IMR-90 (cell line): ENCODE results near the gene CCDC40. TPM values are rescaled to one million over a fixed set of nuclear protein-coding genes. Genes with fewer than 3 reads are reported as not detected.

Experiments used
- ATAC-seq: fragments of 200-7000 bp; cut with Tn5 transposase; 2 replicates; pipeline ENCODE4 v1.9.1; 2020; ENCODE audit warnings: low read depth, mild to moderate bottlenecking, moderate library complexity
- BruUV-seq: library from RNA; stranded (reverse); fragments of 400-500 nt; replicated peaks from 2 replicates; lab custom pipeline; 2021; lab: Mats Ljungman, UMichigan
- CTCF ChIA-PET: fragments of 300-600 bp; formaldehyde crosslinking; extraction: SDS; loops from one replicate; lab custom pipeline; 2021; ENCODE audit warnings: antibody characterized with exemption; lab: Yijun Ruan, JAX
- POLR2A ChIA-PET: fragments of 300-600 bp; sonication (Branson Sonifier 250); formaldehyde crosslinking; loops from one replicate; lab custom pipeline; 2022; ENCODE audit warnings: antibody characterized with exemption; ENCODE audit not compliant: unreplicated experiment; lab: Charles Lee
- DNase-seq: peaks from one replicate; pipeline ENCODE4 v3.0.0; 2013
- H2AFZ ChIP-seq: replicated peaks from 2 replicates; pipeline ENCODE3; 2013; ENCODE audit warnings: low read length, mild to moderate bottlenecking; ENCODE audit not compliant: poor library complexity
- H2AK5ac ChIP-seq: 2 replicates; pipeline ENCODE4 v1.6.1; 2013; ENCODE audit warnings: low read depth, low read length, inconsistent platforms
- H2AK9ac ChIP-seq: replicated peaks from 2 replicates; pipeline ENCODE3; 2013; ENCODE audit warnings: mild to moderate bottlenecking, low read depth, low read length, moderate library complexity; ENCODE audit not compliant: poor library complexity
- H2BK120ac ChIP-seq: 2 replicates; pipeline ENCODE4 v1.6.1; 2013; ENCODE audit warnings: low read depth, low read length, inconsistent platforms
- H2BK15ac ChIP-seq: 3 replicates; pipeline ENCODE4 v1.6.1; 2013; ENCODE audit warnings: low read depth, low read length, inconsistent platforms
- H2BK20ac ChIP-seq: 2 replicates; pipeline ENCODE4 v1.6.1; 2013; ENCODE audit warnings: low read depth, mild to moderate bottlenecking, inconsistent platforms, low read length, moderate library complexity
- H2BK5ac ChIP-seq: 2 replicates; pipeline ENCODE4 v1.6.1; 2013; ENCODE audit warnings: mild to moderate bottlenecking, low read depth, low read length, inconsistent platforms; ENCODE audit not compliant: poor library complexity, severe bottlenecking
- H3K14ac ChIP-seq: replicated peaks from 2 replicates; pipeline ENCODE4 v1.6.1; 2013; ENCODE audit warnings: low read depth, low read length, inconsistent platforms
- H3K18ac ChIP-seq: 2 replicates; pipeline ENCODE4 v1.6.1; 2013; ENCODE audit warnings: low read depth, low read length, control low read depth
- H3K23ac ChIP-seq: 2 replicates; pipeline ENCODE4 v1.6.1; 2013; ENCODE audit warnings: low read depth, low read length, inconsistent platforms
- H3K27ac ChIP-seq: 2 replicates; pipeline ENCODE4 v1.5.1; 2013; ENCODE audit warnings: mild to moderate bottlenecking, control low read depth, low read length; ENCODE audit not compliant: insufficient read depth
- H3K27me3 ChIP-seq: 2 replicates; pipeline ENCODE4 v1.6.1; 2013; ENCODE audit warnings: low read length; ENCODE audit not compliant: control insufficient read depth, insufficient read depth
- H3K36me3 ChIP-seq: 2 replicates; pipeline ENCODE4 v1.6.1; 2013; ENCODE audit warnings: low read length, mixed read lengths; ENCODE audit not compliant: control insufficient read depth, insufficient read depth
- H3K4ac ChIP-seq: 2 replicates; pipeline ENCODE4 v1.6.1; 2013; ENCODE audit warnings: low read depth, low read length, inconsistent platforms
- H3K4me1 ChIP-seq: 2 replicates; pipeline ENCODE4 v1.6.1; 2013; ENCODE audit warnings: low read length, mixed read lengths; ENCODE audit not compliant: control insufficient read depth, insufficient read depth
- H3K4me2 ChIP-seq: 2 replicates; pipeline ENCODE4 v1.6.1; 2013; ENCODE audit warnings: low read depth, mild to moderate bottlenecking, control low read depth, low read length, moderate library complexity
- H3K4me3 ChIP-seq: 2 replicates; pipeline ENCODE4 v1.5.1; 2013; ENCODE audit warnings: low read depth, mild to moderate bottlenecking, control low read depth, low read length, moderate library complexity; ENCODE audit not compliant: insufficient read depth
- H3K56ac ChIP-seq: 2 replicates; pipeline ENCODE4 v1.6.1; 2013; ENCODE audit warnings: low read length, inconsistent platforms; ENCODE audit not compliant: insufficient read depth; ENCODE audit errors: extremely low read depth
- H3K79me1 ChIP-seq, 2 experiments: 2 replicates each; pipeline ENCODE4 v1.6.1; 2013; ENCODE audit warnings: low read length in 2 of 2, inconsistent platforms in 1 of 2, low read depth in 1 of 2
- H3K9ac ChIP-seq: 2 replicates; pipeline ENCODE4 v1.6.1; 2013; ENCODE audit warnings: low read depth, low read length, control low read depth
- H3K9me1 ChIP-seq: 2 replicates; pipeline ENCODE4 v1.6.1; 2013; ENCODE audit warnings: low read length, inconsistent platforms; ENCODE audit not compliant: insufficient read depth
- H3K9me3 ChIP-seq: 2 replicates; pipeline ENCODE4 v1.6.1; 2013; ENCODE audit warnings: low read length; ENCODE audit not compliant: control insufficient read depth, insufficient read depth
- H4K20me1 ChIP-seq: 2 replicates; pipeline ENCODE4 v1.6.1; 2013; ENCODE audit warnings: low read length, inconsistent platforms; ENCODE audit not compliant: insufficient read depth
- H4K5ac ChIP-seq: 2 replicates; pipeline ENCODE4 v1.6.1; 2013; ENCODE audit warnings: mild to moderate bottlenecking, low read depth, low read length, control low read depth
- H4K8ac ChIP-seq, 2 experiments: 2 replicates each; pipeline ENCODE4 v1.6.1; 2013; ENCODE audit warnings: low read depth in 2 of 2, low read length in 2 of 2, control low read depth in 1 of 2, inconsistent platforms in 1 of 2
- H4K91ac ChIP-seq: 2 replicates; pipeline ENCODE4 v1.6.1; 2013; ENCODE audit warnings: low read depth, low read length, inconsistent platforms; ENCODE audit not compliant: insufficient read depth
- BHLHE40 ChIP-seq: fragments of 150-350 bp; IDR thresholded peaks from 2 replicates; pipeline ENCODE4 v1.6.1; 2016; ENCODE audit warnings: mild to moderate bottlenecking, low read depth, low read length
- CEBPB ChIP-seq: IDR thresholded peaks from 2 replicates; pipeline ENCODE4 v1.6.1; 2012; ENCODE audit warnings: low read depth, low read length, improper control_type of control experiment
- CTCF ChIP-seq: conservative IDR thresholded peaks from 2 replicates; pipeline ENCODE4 v1.5.1; 2012; ENCODE audit warnings: mild to moderate bottlenecking, low read depth, low read length, improper control_type of control experiment
- ELK1 ChIP-seq: fragments of 150-350 bp; IDR thresholded peaks from 2 replicates; pipeline ENCODE4 v1.6.1; 2016; ENCODE audit warnings: low read depth, mild to moderate bottlenecking, low read length, moderate library complexity, borderline replicate concordance
- FOS ChIP-seq: fragments of 150-350 bp; IDR thresholded peaks from 2 replicates; pipeline ENCODE4 v1.6.1; 2016; ENCODE audit warnings: low read depth, low read length
- MAZ ChIP-seq: IDR thresholded peaks from 2 replicates; pipeline ENCODE4 v1.6.1; 2012; ENCODE audit warnings: low read depth, mild to moderate bottlenecking, low read length, improper control_type of control experiment, moderate library complexity, borderline replicate concordance
- MXI1 ChIP-seq: IDR thresholded peaks from 2 replicates; pipeline ENCODE4 v1.6.1; 2012; ENCODE audit warnings: low read depth, mild to moderate bottlenecking, low read length, moderate library complexity, borderline replicate concordance
- NFE2L2 ChIP-seq: fragments of 150-350 bp; IDR thresholded peaks from 2 replicates; pipeline ENCODE4 v1.6.1; 2016; ENCODE audit warnings: low read depth, mild to moderate bottlenecking, low read length
- POLR2A ChIP-seq: IDR thresholded peaks from 2 replicates; pipeline ENCODE4 v1.6.1; 2012; ENCODE audit warnings: mild to moderate bottlenecking, low read depth, low read length
- RAD21 ChIP-seq: IDR thresholded peaks from 2 replicates; pipeline ENCODE4 v1.6.1; 2012; ENCODE audit warnings: low read length, improper control_type of control experiment
- RFX5 ChIP-seq: IDR thresholded peaks from 2 replicates; pipeline ENCODE4 v1.8.0; 2012; ENCODE audit warnings: low read depth, mild to moderate bottlenecking, low read length, moderate library complexity
- SMC3 ChIP-seq: fragments of 150-350 bp; IDR thresholded peaks from 2 replicates; pipeline ENCODE4 v1.6.1; 2016; ENCODE audit warnings: low read depth, mild to moderate bottlenecking, antibody characterized with exemption, low read length, moderate library complexity
- WGBS, 2 experiments: methylation state at CpG; one replicate each; pipeline versions ENCODE4 v1.1.5 to v1.1.7; 2013; ENCODE audit warnings: missing lambda C conversion rate in 2 of 2; ENCODE audit not compliant: insufficient read length in 1 of 2; ENCODE audit errors: extremely low coverage in 2 of 2; 5-methylcytosine and 5-hydroxymethylcytosine counted together
- dilution Hi-C: fragments of 300-500 bp; cut with HindIII; formaldehyde crosslinking; loops from one replicate; pipeline ENCODE4 v1.14.3; 2018; ENCODE audit warnings: low sequenced_read_pairs; ENCODE audit not compliant: unreplicated experiment
- in situ Hi-C: fragments of 300-500 bp; cut with MboI; formaldehyde crosslinking; loops from 3 replicates; pipeline ENCODE4 v1.14.3; 2019; ENCODE audit warnings: low sequenced_read_pairs, inconsistent platforms, mixed read lengths
- intact Hi-C: fragments of 100-400 bp; cut with micrococcal nuclease; formaldehyde crosslinking; loops from 2 replicates; pipeline ENCODE4 v1.10.0; 2022
- polyA plus RNA-seq, 3 experiments: library from polyadenylated mRNA; depleted of rRNA; stranded (reverse); fragments of >200 nt; gene quantifications; 2 replicates each; pipeline ENCODE4 v1.2.3, GENCODE V29; 2012; ENCODE audit warnings: low replicate concordance in 1 of 3
- total RNA-seq: library from RNA; depleted of rRNA; stranded (reverse); fragments of >200 nt; gene quantifications from 2 replicates; pipeline ENCODE4 v1.2.3, GENCODE V29; 2012

The CCDC40 gene
- total and polyA plus RNA-seq, 2 of the 4 experiments (the other 2 are of a cell fraction), result 0.90 to 4.7 TPM

DNA sequence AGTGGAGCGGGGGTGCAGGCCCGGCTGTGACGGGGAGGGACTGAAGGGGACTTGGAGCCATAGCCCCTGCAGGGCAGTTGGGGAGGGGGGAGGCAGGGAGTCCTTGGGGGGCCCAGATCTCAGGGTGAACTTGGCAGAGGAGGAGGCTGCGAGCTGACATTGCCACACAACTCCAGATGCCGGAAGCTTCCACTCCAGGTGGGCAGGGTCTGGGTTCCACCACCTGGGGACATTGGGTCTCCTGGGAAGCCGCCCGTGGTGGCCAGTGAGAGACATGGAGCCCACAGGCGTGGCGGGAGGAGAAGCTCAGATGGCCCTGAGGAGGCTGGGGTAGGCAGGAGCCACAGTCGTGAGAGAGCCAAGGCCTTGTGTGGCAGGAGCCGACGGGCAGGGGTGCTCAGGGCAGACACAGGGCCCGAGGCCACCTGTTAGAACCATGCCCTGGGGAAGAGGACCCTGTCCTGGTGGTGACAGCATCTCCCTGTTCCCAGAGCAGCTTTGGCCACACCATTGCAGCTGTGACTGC is 46.8 kb downstream of the CCDC40 start (continued):
- no peak for TF ChIP-seq ELK1
- TF ChIP-seq BHLHE40, result no peak
- TF ChIP-seq FOS, result no peak

- H3K36me3 ChIP-seq, result no peaks in the 10 kb centered on the region
- dilution Hi-C loops, result no loop called here
- H2AK9ac ChIP-seq, result no peak overlapping the region
- ChIA-PET POLR2A (no interaction called here), CTCF (interaction anchor here (1.2 kb wide), 1 partner anchor 17 kb away, joined by 3 read pairs; the partner anchor contains the start of gene GAA)
- no peaks in the 10 kb centered on the region for H3K9me1 ChIP-seq
- H3K23ac ChIP-seq, result no peak overlapping the region
- no peak overlapping the region for H2AK5ac ChIP-seq
- H3K4me2 ChIP-seq, result no peak overlapping the region
- H3K79me1 ChIP-seq, result no peaks in the 10 kb centered on the region
- H3K14ac ChIP-seq, result no peak overlapping the region
- H3K18ac ChIP-seq, result no peak overlapping the region
- no peak overlapping the region for H2BK120ac ChIP-seq
- H4K8ac ChIP-seq, result no peak overlapping the region
- H3K27ac ChIP-seq, result no peak overlapping the region
- WGBS, 2 experiments, result 78% methylated on average over 5 of the region's 15 CpGs; no CpG with 5 or more reads in 1 of the 2 experiments
- in situ Hi-C loops, result no loop called here
- no peak overlapping the region for H2AFZ ChIP-seq
- no peak overlapping the region for H4K5ac ChIP-seq
- no peak overlapping the region for H3K9ac ChIP-seq
- BruUV-seq, result no TSS peak
- ATAC-seq, result no peak
- H2BK5ac ChIP-seq, result no peak overlapping the region
- intact Hi-C loops, result loop anchor here (5.0 to 10.0 kb wide), 2 partner anchors 77 to 170 kb away; no protein-coding TSS in a partner anchor
- no peak for DNase-seq
- H3K4ac ChIP-seq, result no peak overlapping the region
- no peaks in the 10 kb centered on the region for H3K9me3 ChIP-seq
- H3K4me3 ChIP-seq, result no peak overlapping the region
- TF ChIP-seq MAZ (no peak), ELK1 (no peak), CEBPB (no peak), NFE2L2 (no peak), FOS (no peak), RFX5 (no peak), RAD21 (no peak), CTCF (no peak), MXI1 (no peak), POLR2A (no peak), SMC3 (no peak)
- H4K91ac ChIP-seq, result no peak overlapping the region
- peaks cover 7% of the 10 kb centered on the region; the same call in 1 of the 2 replicates for H3K27me3 ChIP-seq
- no peak overlapping the region for H2BK15ac ChIP-seq
- H3K4me1 ChIP-seq, result no peaks in the 10 kb centered on the region
- no peak overlapping the region for H3K56ac ChIP-seq
- H2BK20ac ChIP-seq, result no peak overlapping the region
- no peaks in the 10 kb centered on the region for H4K20me1 ChIP-seq
These were observed 48.3 kb downstream of the CCDC40 start for GRCh38 chr17:80084773-80085172.
